AG20443 (cell line): Measurements from ENCODE around the gene MYOZ3.

ENCODE experiments used
- DNase-seq: peaks from one replicate; pipeline ENCODE4 v3.0.0; 2012; ENCODE audit warnings: low spot score, mixed read lengths

MYOZ3 gene

DNA sequence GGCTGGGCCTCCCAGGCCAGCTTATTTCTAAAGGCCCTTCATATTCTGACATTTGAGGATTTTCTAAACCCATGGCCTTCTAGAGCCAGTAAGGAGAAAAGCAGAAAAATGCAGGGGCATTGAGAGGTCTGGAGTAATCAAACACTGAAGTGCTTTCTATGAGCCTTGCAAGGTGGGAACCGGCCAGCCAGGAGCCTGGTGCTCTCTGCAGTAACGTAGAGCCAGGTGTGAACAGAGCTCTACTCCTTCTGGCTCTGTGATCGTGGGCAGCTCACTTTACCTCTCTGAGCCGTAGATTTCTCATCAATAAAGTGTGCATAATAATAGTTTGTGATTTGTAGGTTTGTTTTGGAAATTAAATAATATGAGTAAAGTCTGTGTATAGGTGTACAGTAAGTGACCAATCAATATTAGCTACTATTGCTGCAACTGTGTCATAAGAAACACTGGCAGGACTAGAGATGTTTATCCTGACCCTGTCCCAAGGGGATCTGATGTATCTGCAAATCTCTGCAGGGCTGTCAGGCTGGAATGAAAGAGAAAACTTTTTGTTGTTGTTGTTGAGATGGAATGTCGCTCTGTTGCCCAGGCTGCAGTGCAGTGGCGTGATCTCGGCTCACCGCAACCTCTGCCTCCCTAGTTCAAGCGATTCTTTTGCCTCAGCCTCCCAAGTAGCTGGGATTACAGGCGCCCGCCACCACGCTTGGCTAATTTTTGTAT, 17.9 kb upstream of the MYOZ3 start:
- no peak for DNase-seq

- no peak for DNase-seq
Measured at GRCh38 chr5:150644058-150644457, 17.0 kb upstream of the MYOZ3 start.

GRCh38 chr5:150644514-150644913, 16.5 kb upstream of the MYOZ3 start:
- DNase-seq: no peak

GRCh38 chr5:150645070-150645700, 15.9 kb upstream of the MYOZ3 start:
- peak; percentile 80 for DNase-seq

DNA sequence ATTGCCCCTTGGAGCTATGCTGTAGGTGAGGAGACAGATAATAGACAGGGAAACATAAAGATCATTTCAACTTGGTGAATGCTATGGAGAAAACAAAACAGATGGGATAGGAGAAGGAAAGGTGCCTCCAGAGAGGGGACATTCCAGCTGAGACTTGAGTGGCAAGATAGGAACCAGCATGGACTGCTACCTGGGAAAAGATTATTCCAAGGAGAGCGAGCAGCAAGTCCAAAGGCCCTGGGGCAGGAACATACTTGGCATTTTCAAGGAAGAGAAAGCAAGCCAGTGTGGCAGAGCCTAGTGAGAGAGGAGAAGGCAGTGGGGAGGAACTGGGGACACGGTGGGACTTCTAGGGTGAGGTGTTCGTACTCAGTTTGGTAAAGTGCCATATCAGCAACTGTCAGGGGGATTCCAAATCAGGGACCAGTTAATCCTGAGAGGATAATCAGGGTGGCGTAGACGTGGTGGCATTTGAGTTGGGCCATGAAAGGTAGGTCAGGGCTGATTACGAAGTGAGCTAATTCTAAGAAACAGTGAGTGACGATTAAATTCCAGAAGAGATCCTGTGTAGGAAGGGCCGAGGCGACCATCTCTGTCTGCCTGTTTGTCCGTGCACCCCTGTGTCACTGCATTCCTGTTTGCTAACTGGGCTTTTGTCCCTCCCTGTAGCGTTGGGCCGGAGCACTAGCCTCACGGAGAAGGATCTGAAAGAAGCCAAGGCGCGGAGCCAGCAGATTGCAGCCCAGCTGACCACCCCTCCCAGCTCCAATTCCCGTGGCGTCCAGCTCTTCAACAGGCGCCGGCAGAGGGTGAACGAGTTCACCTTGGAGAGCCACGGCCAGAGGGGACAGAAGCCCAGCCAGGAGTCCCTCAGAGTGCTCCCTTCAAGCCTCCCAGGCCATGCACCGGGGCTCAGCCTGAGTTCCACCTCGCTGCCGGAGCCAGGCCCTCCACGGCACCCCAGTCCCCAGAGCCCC, 13.5 kb upstream of the MYOZ3 start:
- DNase-seq: no peak

- no peak for DNase-seq
Measured at GRCh38 chr5:150648294-150649107, 12.6 kb upstream of the MYOZ3 start.

- DNase-seq: no peak
Measured at GRCh38 chr5:150649108-150650020, 11.7 kb upstream of the MYOZ3 start.

- DNase-seq: no peak
Measured at GRCh38 chr5:150650021-150651006, 10.7 kb upstream of the MYOZ3 start.

DNA sequence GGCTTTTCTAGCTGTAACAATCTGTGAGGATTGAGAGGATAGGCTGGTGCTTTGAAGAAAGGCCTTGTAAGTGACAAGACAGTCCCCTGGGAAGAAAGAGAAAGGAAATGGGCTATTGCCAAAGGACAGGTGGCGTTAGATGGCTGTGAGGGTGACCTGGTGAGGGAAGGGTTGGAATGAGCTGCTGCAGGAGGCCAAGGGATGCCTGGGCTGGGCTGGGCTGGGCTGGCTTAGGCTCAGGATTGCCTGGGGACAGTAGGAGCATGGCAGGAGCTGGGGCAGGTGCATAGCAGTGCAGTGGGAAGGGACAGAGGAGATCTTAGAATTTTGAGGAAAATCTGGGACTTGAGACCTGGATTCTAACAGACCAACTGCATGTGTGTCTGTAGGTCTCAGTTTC, 9.7 kb upstream of the MYOZ3 start:
- DNase-seq: no peak

DNA sequence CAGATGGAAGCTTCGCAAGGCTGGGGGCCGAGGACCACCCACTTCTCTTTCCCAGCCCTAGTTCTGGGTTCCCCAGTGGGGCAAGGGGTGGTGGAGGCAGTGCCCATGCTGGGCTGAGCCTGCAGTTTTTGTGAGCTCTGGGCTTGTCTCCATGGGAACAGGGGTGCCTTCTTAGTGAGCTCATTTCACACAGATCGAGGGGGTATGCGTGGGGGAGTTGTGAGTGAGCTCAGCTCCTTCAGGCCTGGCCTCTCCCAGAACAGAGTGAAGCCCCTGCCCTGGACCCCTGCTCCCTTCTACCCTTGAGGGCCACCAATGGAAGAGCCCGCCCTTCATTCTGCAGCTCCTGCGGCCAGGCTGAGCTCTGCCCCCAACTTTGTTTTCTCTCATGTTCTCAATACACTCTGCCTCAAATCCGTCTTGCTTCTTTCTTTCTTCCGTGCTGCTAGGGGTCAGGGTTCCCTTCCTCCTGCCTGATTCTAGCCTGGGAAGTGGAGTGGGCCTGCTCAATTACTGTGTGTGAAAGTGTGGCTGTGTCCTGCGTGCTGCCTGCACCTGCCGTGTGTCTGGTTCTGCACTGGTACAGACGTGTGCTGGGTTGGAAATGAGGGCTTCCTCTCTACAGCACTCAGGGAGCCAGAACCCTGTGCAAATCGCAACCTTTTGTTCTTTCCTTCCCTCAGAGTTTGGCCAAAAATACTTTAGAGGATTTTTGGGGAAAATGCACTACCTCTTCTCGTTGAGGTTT, 9.0 kb upstream of the MYOZ3 start:
- DNase-seq: no peak

DNA sequence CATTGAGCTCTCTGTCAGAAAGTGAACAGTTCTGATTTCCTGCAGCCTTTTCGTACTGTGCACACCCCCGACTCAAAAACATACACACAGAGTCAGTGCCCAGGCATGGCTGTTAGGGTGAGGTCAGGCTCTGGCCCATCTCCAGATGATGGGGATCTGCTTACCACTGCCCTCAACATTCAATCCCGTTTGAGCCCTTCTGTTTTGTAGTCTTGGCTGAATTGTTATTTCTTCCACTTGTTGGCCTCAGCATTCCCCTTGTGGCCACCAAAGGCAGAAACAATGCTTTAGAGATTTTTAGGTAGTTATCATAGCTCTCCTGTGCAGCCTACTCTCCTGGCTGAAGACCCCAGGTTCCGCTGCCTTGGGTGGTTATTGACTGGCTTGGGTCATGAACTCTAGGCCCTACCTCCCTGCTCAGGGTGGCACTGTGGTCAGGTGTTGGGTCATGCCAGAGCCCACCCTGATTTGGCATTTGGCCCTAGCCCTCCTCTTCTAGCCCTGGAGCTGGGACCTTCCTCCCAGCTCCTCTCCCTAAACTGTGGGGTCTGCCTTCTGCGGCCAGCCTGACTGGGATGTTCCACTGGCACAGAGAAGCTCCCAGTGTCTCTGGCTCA, 7.8 kb upstream of the MYOZ3 start:
- peak; percentile 46 for DNase-seq

GRCh38 chr5:150653762-150654556, 7.1 kb upstream of the MYOZ3 start:
- no peak for DNase-seq

- no peak for DNase-seq
Measured at GRCh38 chr5:150655221-150655620, 5.8 kb upstream of the MYOZ3 start.

- DNase-seq: peak; percentile 99
Measured at GRCh38 chr5:150656191-150657132, 4.6 kb upstream of the MYOZ3 start.

- DNase-seq: no peak
Measured at GRCh38 chr5:150658121-150658520, 2.9 kb upstream of the MYOZ3 start.

GRCh38 chr5:150658699-150659265, 2.3 kb upstream of the MYOZ3 start:
- DNase-seq: no peak
